Activated CD8-positive, alpha-beta memory T cell treated with anti-CD3 and anti-CD28 coated beads, Interleukin-2, amount 50 U/mL, for 1 hour (primary cell): ENCODE results near the gene MED12L.

ENCODE experiments used
- DNase-seq: peaks from one replicate; pipeline ENCODE4 v3.0.0-alpha.2; 2020; ENCODE audit errors: extremely low read depth

MED12L gene

GRCh38 chr3:151318991-151319390, 233.5 kb downstream of the MED12L start:
- DNase-seq, result no peak

GRCh38 chr3:151319628-151320027, 234.2 kb downstream of the MED12L start:
- DNase-seq, result no peak

- no peak for DNase-seq
Observed at GRCh38 chr3:151320131-151320530, 234.7 kb downstream of the MED12L start.

GRCh38 chr3:151321526-151321925, 236.1 kb downstream of the MED12L start:
- no peak for DNase-seq

GRCh38 chr3:151322511-151322910, 237.0 kb downstream of the MED12L start:
- DNase-seq, result no peak

- no peak for DNase-seq
Observed at GRCh38 chr3:151327571-151328198, 242.2 kb downstream of the MED12L start.

- DNase-seq, result no peak
Observed at GRCh38 chr3:151328298-151328995, 243.0 kb downstream of the MED12L start.

GRCh38 chr3:151329363-151329762, 243.9 kb downstream of the MED12L start, which contains the start of gene P2RY13:
TSS of gene P2RY13 (minus strand) at chr3:151329549. CDS start at chr3:151329528, 21 bp downstream.
- DNase-seq, result no peak

- no peak for DNase-seq
Observed at GRCh38 chr3:151330379-151330778, 244.9 kb downstream of the MED12L start.

- no peak for DNase-seq
Observed at GRCh38 chr3:151330899-151331298, 245.4 kb downstream of the MED12L start.

- DNase-seq, result no peak
Observed at GRCh38 chr3:151331696-151332095, 246.2 kb downstream of the MED12L start.

- DNase-seq, result no peak
Observed at GRCh38 chr3:151345859-151346258, 260.4 kb downstream of the MED12L start.

GRCh38 chr3:151346292-151346691, 260.8 kb downstream of the MED12L start:
- no peak for DNase-seq

GRCh38 chr3:151347432-151347831, 262.0 kb downstream of the MED12L start:
- no peak for DNase-seq

GRCh38 chr3:151350656-151351055, 265.2 kb downstream of the MED12L start:
- no peak for DNase-seq

GRCh38 chr3:151351219-151351618, 265.8 kb downstream of the MED12L start:
- DNase-seq, result no peak

- DNase-seq, result no peak
Observed at GRCh38 chr3:151351648-151352047, 266.2 kb downstream of the MED12L start.

- DNase-seq, result no peak
Observed at GRCh38 chr3:151356794-151357462, 271.5 kb downstream of the MED12L start.

- DNase-seq, result no peak
Observed at GRCh38 chr3:151357463-151357850, 272.0 kb downstream of the MED12L start.

- DNase-seq, result no peak
Observed at GRCh38 chr3:151362751-151363174, 277.3 kb downstream of the MED12L start.

- no peak for DNase-seq
Observed at GRCh38 chr3:151366993-151367392, 281.5 kb downstream of the MED12L start.

- DNase-seq, result no peak
Observed at GRCh38 chr3:151367448-151367847, 282.0 kb downstream of the MED12L start.

GRCh38 chr3:151371526-151371925, 286.1 kb downstream of the MED12L start:
- no peak for DNase-seq
